Neuronal stem cell (in vitro differentiated cells): ENCODE results near the gene KIF18B.
"Not testable (repeated sequence)": the region's sequence is repeated elsewhere in the genome, so short reads cannot be mapped to it uniquely, and the experiment has no call there.

Source experiments
- DNase-seq: peaks from one replicate; pipeline ENCODE4 v3.0.0-alpha.2; 2013; ENCODE audit warnings: low spot score
- H2AFZ ChIP-seq: one replicate; pipeline ENCODE4 v1.6.1; 2013; ENCODE audit warnings: mild to moderate bottlenecking, low read length, inconsistent platforms
- H2AK5ac ChIP-seq: 2 replicates; pipeline ENCODE4 v1.6.1; 2013; ENCODE audit warnings: low read depth, mild to moderate bottlenecking, inconsistent platforms, low read length, moderate library complexity, mixed read lengths
- H2BK120ac ChIP-seq: 2 replicates; pipeline ENCODE4 v1.6.1; 2013; ENCODE audit warnings: low read depth, mild to moderate bottlenecking, inconsistent platforms, low read length, moderate library complexity, mixed read lengths
- H2BK12ac ChIP-seq: one replicate; pipeline ENCODE4 v1.6.1; 2013; ENCODE audit warnings: low read length, inconsistent platforms
- H2BK15ac ChIP-seq: 2 replicates; pipeline ENCODE4 v1.6.1; 2013; ENCODE audit warnings: mild to moderate bottlenecking, low read length, inconsistent platforms, mixed read lengths
- H2BK5ac ChIP-seq: one replicate; pipeline ENCODE4 v1.6.1; 2013; ENCODE audit warnings: inconsistent platforms, mild to moderate bottlenecking, low read length, moderate library complexity
- H3K14ac ChIP-seq: one replicate; pipeline ENCODE4 v1.6.1; 2013; ENCODE audit warnings: low read length, inconsistent platforms
- H3K18ac ChIP-seq: 2 replicates; pipeline ENCODE4 v1.6.1; 2013; ENCODE audit warnings: low read length, inconsistent platforms
- H3K23ac ChIP-seq: 2 replicates; pipeline ENCODE4 v1.6.1; 2013; ENCODE audit warnings: low read depth, mild to moderate bottlenecking, mixed read lengths, low read length, inconsistent platforms; ENCODE audit not compliant: poor library complexity
- H3K27ac ChIP-seq: replicated peaks from 3 replicates; pipeline ENCODE4 v1.5.1; 2013; ENCODE audit warnings: low read length, inconsistent platforms
- H3K27me3 ChIP-seq, 3 experiments: 2 replicates each; pipeline ENCODE4 v1.6.1; 2013; ENCODE audit warnings: low read length in 3 of 3, mild to moderate bottlenecking in 2 of 3, inconsistent platforms in 1 of 3, low read depth in 1 of 3, mixed read lengths in 1 of 3, moderate library complexity in 1 of 3; ENCODE audit not compliant: control insufficient read depth in 3 of 3, insufficient read depth in 3 of 3
- H3K36me3 ChIP-seq, 2 donors: replicated peaks in 1 of 2; 2 replicates each; pipeline ENCODE4 v1.6.1; 2013; ENCODE audit warnings: low read length in 2 of 2; ENCODE audit not compliant: control insufficient read depth in 2 of 2, insufficient read depth in 2 of 2
- H3K4ac ChIP-seq: 2 replicates; pipeline ENCODE4 v1.6.1; 2013; ENCODE audit warnings: inconsistent platforms, mild to moderate bottlenecking, low read length, moderate library complexity
- H3K4me1 ChIP-seq, 2 donors: 1 replicate in 1 of 2; 2 replicates in 1 of 2; pipeline ENCODE4 v1.6.1; 2013; ENCODE audit warnings: low read length in 2 of 2, low read depth in 1 of 2; ENCODE audit not compliant: control insufficient read depth in 2 of 2, insufficient read depth in 1 of 2
- H3K4me2 ChIP-seq: one replicate; pipeline ENCODE4 v1.6.1; 2013; ENCODE audit warnings: mild to moderate bottlenecking, low read length, inconsistent platforms; ENCODE audit not compliant: insufficient read depth, poor library complexity, severe bottlenecking
- H3K4me3 ChIP-seq, 2 donors: 2 replicates each; pipeline ENCODE4 v1.5.1; 2013; ENCODE audit warnings: low read length in 2 of 2, mild to moderate bottlenecking in 2 of 2, inconsistent platforms in 1 of 2, moderate library complexity in 1 of 2
- H3K79me1 ChIP-seq: one replicate; pipeline ENCODE4 v1.6.1; 2013; ENCODE audit warnings: low read depth, mild to moderate bottlenecking, inconsistent platforms, low read length, moderate library complexity
- H3K9ac ChIP-seq: one replicate; pipeline ENCODE4 v1.6.1; 2013; ENCODE audit warnings: mild to moderate bottlenecking, low read depth, low read length, inconsistent platforms; ENCODE audit not compliant: poor library complexity
- H3K9me3 ChIP-seq, 2 donors: replicated peaks in 1 of 2; 2 replicates each; pipeline versions ENCODE3 to v1.6.1; 2013; ENCODE audit warnings: low read length in 2 of 2, mild to moderate bottlenecking in 2 of 2, inconsistent platforms in 1 of 2, low read depth in 1 of 2, mixed read lengths in 1 of 2, moderate library complexity in 1 of 2; ENCODE audit not compliant: control insufficient read depth in 2 of 2, insufficient read depth in 1 of 2
- H4K8ac ChIP-seq: one replicate; pipeline ENCODE4 v1.6.1; 2013; ENCODE audit warnings: low read depth, mild to moderate bottlenecking, inconsistent platforms, low read length, moderate library complexity
- H4K91ac ChIP-seq: one replicate; pipeline ENCODE4 v1.6.1; 2013; ENCODE audit warnings: low read length, low read depth, mild to moderate bottlenecking, inconsistent platforms; ENCODE audit not compliant: poor library complexity
- WGBS, 2 donors: extraction: QIAGEN DNeasy Blood & Tissue Kit; methylation state at CpG; one replicate each; pipeline ENCODE4 v1.1.7; 2013; ENCODE audit warnings: missing lambda C conversion rate in 2 of 2, mixed read lengths in 1 of 2; ENCODE audit not compliant: insufficient read length in 2 of 2, insufficient replicate concordance in 1 of 2; ENCODE audit errors: extremely low coverage in 2 of 2; 5-methylcytosine and 5-hydroxymethylcytosine counted together

Gene KIF18B

DNA sequence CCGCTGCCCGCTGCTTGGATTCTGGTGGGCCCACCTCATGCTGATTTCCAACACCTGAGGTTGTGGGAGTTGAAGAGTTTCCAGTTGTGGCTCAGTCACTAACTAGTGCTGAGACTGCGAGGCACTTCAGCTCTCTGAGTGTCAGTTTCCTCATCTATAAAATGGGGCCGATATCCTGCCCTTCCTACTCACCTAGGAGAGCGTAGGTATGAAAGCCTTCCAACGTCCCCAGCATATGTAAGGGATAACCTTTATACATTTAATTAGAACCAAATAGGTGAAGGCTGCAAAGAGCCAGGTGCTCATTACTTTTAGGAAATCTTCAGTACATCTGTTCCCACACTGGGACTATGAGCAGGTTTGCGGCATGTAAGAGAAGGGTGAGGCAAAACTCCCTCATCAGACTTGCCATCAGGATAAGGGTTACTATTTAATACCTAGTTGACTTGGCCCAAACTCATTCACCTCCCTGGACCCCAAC, 782 bp upstream of the KIF18B start:
- Histone ChIP-seq H4K8ac (no peak overlapping the region), H3K18ac (peak overlapping the region; percentile 61), H3K27ac (no peak overlapping the region), H3K4me1 (peaks cover 0 to 2% of the 10 kb centered on the region in 2 donors), H3K36me3 (peaks cover 2 to 32% of the 10 kb centered on the region in 2 donors), H3K23ac (no peak overlapping the region), H3K79me1 (peaks cover 6% of the 10 kb centered on the region), H3K27me3 (peaks cover 0 to 22% (median 0%) of the 10 kb centered on the region in 3 experiments), H2BK12ac (no peak overlapping the region), H3K9me3 (peaks cover 1 to 5% of the 10 kb centered on the region in 2 donors), H3K4ac (no peak overlapping the region), H2BK15ac (no peak overlapping the region), H2BK120ac (no peak overlapping the region), H2AFZ (peak overlapping the region; percentile 81), H2AK5ac (peak overlapping the region; percentile 22), H3K14ac (no peak overlapping the region), H4K91ac (peak overlapping the region; percentile 26), H3K4me2 (peak overlapping the region; percentile 63), H3K9ac (peak overlapping the region; percentile 89), H2BK5ac (no peak overlapping the region), H3K4me3 (peak overlapping the region; percentile 80 to 86)
- no peak for DNase-seq
- WGBS, 2 donors: no CpG with 5 or more reads among the region's 7 CpGs

DNA sequence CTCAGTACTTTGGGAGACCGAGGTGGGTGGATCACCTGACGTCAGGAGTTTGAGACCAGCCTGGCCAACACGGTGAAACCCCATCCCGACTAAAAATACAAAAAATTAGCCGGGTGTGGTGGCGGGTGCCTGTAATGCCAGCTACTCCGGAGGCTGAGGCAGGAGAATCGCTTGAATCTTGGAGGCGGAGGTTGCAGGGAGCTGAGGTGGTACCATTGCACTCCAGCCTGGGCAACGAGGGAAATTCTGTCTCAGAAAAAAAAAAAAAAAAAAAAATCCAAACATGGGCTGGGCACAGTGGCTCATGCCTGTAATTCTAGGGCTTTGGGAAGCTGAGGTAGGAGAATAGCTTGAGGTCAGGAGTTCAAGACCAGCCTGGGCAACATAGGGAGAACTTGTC, 1.9 kb downstream of the KIF18B start:
- H2AFZ ChIP-seq, H3K23ac ChIP-seq, H2BK120ac ChIP-seq, H2AK5ac ChIP-seq, H3K14ac ChIP-seq, DNase-seq, H3K27ac ChIP-seq, H3K4me2 ChIP-seq, H4K8ac ChIP-seq, H2BK15ac ChIP-seq, H3K4me3 ChIP-seq, H3K27me3 ChIP-seq, H2BK12ac ChIP-seq, H4K91ac ChIP-seq, H3K9me3 ChIP-seq, H2BK5ac ChIP-seq, H3K18ac ChIP-seq, H3K4me1 ChIP-seq, H3K79me1 ChIP-seq, H3K4ac ChIP-seq, H3K9ac ChIP-seq: not testable (repeated sequence)
- no CpG with 5 or more reads among the region's 10 CpGs for WGBS, 2 donors
- peaks cover 8 to 55% of the 10 kb centered on the region in 2 donors for H3K36me3 ChIP-seq

DNA sequence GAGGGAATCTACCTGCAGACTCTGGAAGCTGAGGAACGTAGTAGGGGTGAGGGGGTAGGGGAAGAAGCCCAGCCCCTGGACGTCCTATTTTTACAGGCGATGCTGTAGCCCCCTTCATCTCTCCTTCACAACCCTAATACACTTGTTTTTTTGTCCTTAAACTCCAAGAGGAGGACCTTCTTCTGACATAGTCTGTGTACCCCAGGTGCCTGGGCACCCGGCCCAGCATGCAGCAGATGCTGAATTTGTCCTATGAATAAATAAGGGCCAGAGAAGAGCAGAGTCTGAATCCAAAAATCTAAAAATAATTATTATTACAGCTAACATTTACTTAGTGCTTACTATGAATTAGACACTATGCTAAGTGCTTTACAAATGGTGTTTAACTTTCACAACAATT, 5.1 kb downstream of the KIF18B start:
- H2BK12ac ChIP-seq: no peak overlapping the region
- DNase-seq: no peak
- H3K4ac ChIP-seq: no peak overlapping the region
- no peak overlapping the region for H4K8ac ChIP-seq
- H2AFZ ChIP-seq: no peak overlapping the region
- no peak overlapping the region for H3K27ac ChIP-seq
- no peak overlapping the region for H2BK5ac ChIP-seq
- no peak overlapping the region for H3K9ac ChIP-seq
- WGBS, 2 donors: no CpG with 5 or more reads among the region's 4 CpGs
- peaks cover 13 to 83% of the 10 kb centered on the region in 2 donors for H3K36me3 ChIP-seq
- no peak overlapping the region for H3K4me2 ChIP-seq
- no peak overlapping the region for H3K4me3 ChIP-seq
- H2BK15ac ChIP-seq: no peak overlapping the region
- H4K91ac ChIP-seq: no peak overlapping the region
- H2AK5ac ChIP-seq: no peak overlapping the region
- no peak overlapping the region for H3K18ac ChIP-seq
- H3K9me3 ChIP-seq: peaks cover 1 to 16% of the 10 kb centered on the region in 2 donors
- H2BK120ac ChIP-seq: no peak overlapping the region
- no peak overlapping the region for H3K14ac ChIP-seq
- peaks cover 0 to 3% of the 10 kb centered on the region in 2 donors for H3K4me1 ChIP-seq
- peaks cover 5% of the 10 kb centered on the region for H3K79me1 ChIP-seq
- H3K23ac ChIP-seq: no peak overlapping the region
- H3K27me3 ChIP-seq: no peaks in the 10 kb centered on the region

DNA sequence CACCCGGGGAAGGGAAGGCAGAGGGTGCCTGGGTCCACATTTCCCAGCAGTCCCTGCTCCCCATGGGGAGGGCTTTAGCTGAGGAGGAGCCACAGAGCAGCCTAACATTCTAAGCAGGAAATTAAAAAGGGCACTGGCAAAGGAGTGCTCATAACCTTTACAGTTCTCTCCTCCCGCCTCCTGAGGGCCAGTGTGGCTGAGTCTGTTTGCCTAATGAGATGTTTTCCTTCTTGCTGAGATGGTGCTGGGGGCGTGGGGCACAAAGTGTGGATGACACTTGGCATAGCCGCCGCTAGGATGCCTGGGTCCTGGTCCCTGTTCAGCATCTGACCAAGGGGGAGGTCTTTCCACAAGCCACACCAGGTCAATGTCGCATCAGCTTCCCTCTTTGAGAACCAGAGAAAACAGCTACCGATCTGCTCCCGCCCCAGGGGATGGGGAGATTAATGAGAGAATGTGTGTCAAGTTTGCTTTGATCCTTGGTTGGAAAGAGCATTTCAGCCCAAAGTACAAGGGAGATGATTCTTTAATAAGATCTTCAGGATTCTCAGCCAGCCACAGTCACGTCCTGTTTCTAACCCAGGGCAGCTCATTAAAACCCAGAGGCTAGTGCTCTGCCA, 5.8 kb downstream of the KIF18B start:
- no peak overlapping the region for H2BK15ac ChIP-seq
- peaks cover 13 to 89% of the 10 kb centered on the region in 2 donors for H3K36me3 ChIP-seq
- no peak overlapping the region for H2BK12ac ChIP-seq
- no peak overlapping the region for H3K4ac ChIP-seq
- H3K27ac ChIP-seq: no peak overlapping the region
- no peak overlapping the region for H4K8ac ChIP-seq
- no peak overlapping the region for H2BK120ac ChIP-seq
- no peak overlapping the region for H2BK5ac ChIP-seq
- DNase-seq: no peak
- no peak overlapping the region for H2AFZ ChIP-seq
- peaks cover 0 to 3% of the 10 kb centered on the region in 2 donors for H3K4me1 ChIP-seq
- no peak overlapping the region for H4K91ac ChIP-seq
- H3K4me3 ChIP-seq: peak overlapping the region in 1 of 2 donors; percentile 2
- peaks cover 2% of the 10 kb centered on the region for H3K79me1 ChIP-seq
- no peak overlapping the region for H3K23ac ChIP-seq
- H3K14ac ChIP-seq: no peak overlapping the region
- H2AK5ac ChIP-seq: no peak overlapping the region
- H3K9ac ChIP-seq: no peak overlapping the region
- H3K9me3 ChIP-seq: peaks cover 1 to 16% of the 10 kb centered on the region in 2 donors
- H3K18ac ChIP-seq: no peak overlapping the region
- H3K27me3 ChIP-seq: no peaks in the 10 kb centered on the region
- H3K4me2 ChIP-seq: no peak overlapping the region
- WGBS, 2 donors: no CpG with 5 or more reads among the region's 9 CpGs
